Ascending aorta (tissue), 2 donors: Measurements from ENCODE around the gene KCNJ5. TPM values are rescaled to one million over a fixed set of nuclear protein-coding genes. Genes with fewer than 3 reads are reported as not detected.

Source experiments
- DNase-seq, 2 donors: peaks; one replicate each; pipeline ENCODE4 v3.0.0-alpha.2; 2019; ENCODE audit warnings: low spot score in 2 of 2
- H3K27ac ChIP-seq, 2 donors: fragments of 200-600 bp; sonication (generic); one replicate each; pipeline ENCODE4 v1.5.1; 2016 to 2017; ENCODE audit warnings: mild to moderate bottlenecking in 1 of 2
- H3K27me3 ChIP-seq: fragments of 200-600 bp; sonication (generic); one replicate; pipeline ENCODE4 v1.5.1; 2017
- H3K36me3 ChIP-seq, 2 donors: fragments of 200-600 bp; sonication (generic); one replicate each; pipeline ENCODE4 v1.5.1; 2016
- H3K4me1 ChIP-seq, 2 donors: fragments of 200-600 bp; sonication (generic); one replicate each; pipeline ENCODE4 v1.5.1; 2016 to 2017; ENCODE audit warnings: mild to moderate bottlenecking in 1 of 2
- H3K4me3 ChIP-seq, 2 donors: fragments of 200-600 bp; sonication (generic); one replicate each; pipeline ENCODE4 v1.5.1; 2016 to 2017; ENCODE audit warnings: mild to moderate bottlenecking in 1 of 2
- H3K9me3 ChIP-seq, 2 donors: fragments of 200-600 bp; sonication (generic); one replicate each; pipeline ENCODE4 v1.5.1; 2016
- intact Hi-C: fragments of 100-400 bp; cut with DNase I; formaldehyde crosslinking; loops from one replicate; pipeline ENCODE4 v1.15.1; 2023
- total RNA-seq: library from RNA; depleted of rRNA; stranded (reverse); fragments of >200 nt; gene quantifications from one replicate; pipeline ENCODE4 v1.1.0, GENCODE V29; 2016
- TF ChIP-seq, protein P1 (sequence below), 3 experiments: fragments of 200-600 bp in 2 of 3; fragments of 450-650 bp in 1 of 3; sonication (generic) in 2 of 3; IDR thresholded peaks; one replicate each; pipeline ENCODE4 v1.5.1; 2016 to 2019; ENCODE audit warnings: antibody characterized with exemption in 3 of 3, mild to moderate bottlenecking in 1 of 3, moderate library complexity in 1 of 3

KCNJ5 gene
- total RNA-seq, 1 donor from 2014 or later, result 0.53 TPM

DNA sequence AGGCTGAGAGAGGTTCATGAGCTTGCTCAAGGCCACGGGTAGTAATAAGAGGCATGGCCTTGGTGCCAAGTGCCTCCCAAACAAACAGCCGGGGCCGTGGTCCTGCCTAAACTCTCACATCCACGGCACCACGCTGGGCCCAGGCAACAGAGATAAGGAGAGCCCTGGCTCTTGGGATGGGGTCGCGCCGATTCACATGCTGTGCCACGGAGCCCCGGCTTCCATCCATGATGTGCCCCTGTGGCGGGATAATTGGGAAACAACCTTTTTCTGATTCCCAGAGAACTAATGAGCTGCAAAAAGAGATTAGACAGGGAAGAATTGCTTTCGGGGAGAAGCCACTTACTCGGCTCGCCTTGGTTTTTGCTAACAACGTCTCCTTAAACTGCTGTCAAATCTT, 29.5 kb downstream of the KCNJ5 start:
- Histone ChIP-seq H3K27me3 (no peaks in the 10 kb centered on the region), H3K4me3 (no peak overlapping the region), H3K27ac (no peak overlapping the region), H3K36me3 (no peaks in the 10 kb centered on the region), H3K9me3 (no peaks in the 10 kb centered on the region), H3K4me1 (no peaks in the 10 kb centered on the region)
- DNase-seq, result no peak
- intact Hi-C loops, result no loop called here
- TF ChIP-seq, protein P1, sequence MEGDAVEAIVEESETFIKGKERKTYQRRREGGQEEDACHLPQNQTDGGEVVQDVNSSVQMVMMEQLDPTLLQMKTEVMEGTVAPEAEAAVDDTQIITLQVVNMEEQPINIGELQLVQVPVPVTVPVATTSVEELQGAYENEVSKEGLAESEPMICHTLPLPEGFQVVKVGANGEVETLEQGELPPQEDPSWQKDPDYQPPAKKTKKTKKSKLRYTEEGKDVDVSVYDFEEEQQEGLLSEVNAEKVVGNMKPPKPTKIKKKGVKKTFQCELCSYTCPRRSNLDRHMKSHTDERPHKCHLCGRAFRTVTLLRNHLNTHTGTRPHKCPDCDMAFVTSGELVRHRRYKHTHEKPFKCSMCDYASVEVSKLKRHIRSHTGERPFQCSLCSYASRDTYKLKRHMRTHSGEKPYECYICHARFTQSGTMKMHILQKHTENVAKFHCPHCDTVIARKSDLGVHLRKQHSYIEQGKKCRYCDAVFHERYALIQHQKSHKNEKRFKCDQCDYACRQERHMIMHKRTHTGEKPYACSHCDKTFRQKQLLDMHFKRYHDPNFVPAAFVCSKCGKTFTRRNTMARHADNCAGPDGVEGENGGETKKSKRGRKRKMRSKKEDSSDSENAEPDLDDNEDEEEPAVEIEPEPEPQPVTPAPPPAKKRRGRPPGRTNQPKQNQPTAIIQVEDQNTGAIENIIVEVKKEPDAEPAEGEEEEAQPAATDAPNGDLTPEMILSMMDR (IDR thresholded peaks at IDR 0.05), result no peak

DNA sequence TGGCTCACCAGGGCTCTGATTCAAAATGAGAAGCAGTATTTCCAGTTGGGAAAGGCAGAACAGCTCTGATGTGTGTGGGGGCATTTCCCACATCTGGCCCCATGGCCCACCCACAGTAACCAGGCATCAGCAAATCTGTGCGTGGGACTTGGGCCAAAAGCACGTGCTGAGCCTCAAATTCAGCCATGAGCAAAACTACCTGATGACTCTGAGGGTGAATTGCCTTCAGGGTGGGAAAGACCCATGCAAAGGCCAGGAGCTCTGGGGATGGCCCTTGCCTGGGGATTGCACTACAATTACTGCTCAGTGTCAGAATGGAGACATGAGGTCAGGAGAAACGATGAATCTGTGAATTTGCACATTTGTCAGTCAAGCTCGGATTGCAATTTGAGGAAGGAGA, 30.6 kb downstream of the KCNJ5 start:
- TF ChIP-seq, protein P1 (IDR thresholded peaks at IDR 0.05), result no peak
- Histone ChIP-seq H3K9me3 (no peaks in the 10 kb centered on the region), H3K4me1 (no peaks in the 10 kb centered on the region), H3K4me3 (no peak overlapping the region), H3K27me3 (no peaks in the 10 kb centered on the region), H3K27ac (no peak overlapping the region), H3K36me3 (no peaks in the 10 kb centered on the region)
- no peak for DNase-seq
- intact Hi-C loops, result no loop called here

DNA sequence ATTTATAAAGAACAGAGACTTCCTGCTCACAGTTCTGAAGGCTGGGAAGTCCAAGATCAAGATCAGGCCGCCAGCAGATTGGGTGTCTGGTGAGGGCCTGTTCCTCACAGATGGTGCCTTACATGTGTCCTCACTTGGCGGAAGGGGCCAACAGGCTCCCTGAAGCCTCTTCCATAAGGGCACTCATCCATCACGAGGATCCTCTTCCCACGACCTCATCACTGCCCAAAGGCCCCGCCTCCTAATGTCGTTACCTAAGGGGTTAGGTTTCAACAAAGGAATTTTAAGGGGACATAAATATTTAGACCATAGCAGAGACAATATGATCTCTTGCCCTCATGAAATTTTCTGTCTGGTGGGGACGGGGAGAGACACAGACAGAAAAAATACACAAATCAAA, 32.9 kb downstream of the KCNJ5 start:
- DNase-seq, result no peak
- TF ChIP-seq, protein P1 (IDR thresholded peaks at IDR 0.05), result no peak
- intact Hi-C loops, result no loop called here
- Histone ChIP-seq H3K4me3 (no peak overlapping the region), H3K9me3 (no peaks in the 10 kb centered on the region), H3K4me1 (no peaks in the 10 kb centered on the region), H3K36me3 (no peaks in the 10 kb centered on the region), H3K27me3 (no peaks in the 10 kb centered on the region), H3K27ac (no peak overlapping the region)

- Histone ChIP-seq H3K4me1 (no peaks in the 10 kb centered on the region), H3K9me3 (no peaks in the 10 kb centered on the region), H3K27me3 (no peaks in the 10 kb centered on the region), H3K27ac (no peak overlapping the region), H3K36me3 (no peaks in the 10 kb centered on the region), H3K4me3 (no peak overlapping the region)
- intact Hi-C loops, result no loop called here
- TF ChIP-seq, protein P1 (IDR thresholded peaks at IDR 0.05), result no peak
- DNase-seq, result no peak
Measured at GRCh38 chr11:128924510-128925249, 33.5 kb downstream of the KCNJ5 start.

DNA sequence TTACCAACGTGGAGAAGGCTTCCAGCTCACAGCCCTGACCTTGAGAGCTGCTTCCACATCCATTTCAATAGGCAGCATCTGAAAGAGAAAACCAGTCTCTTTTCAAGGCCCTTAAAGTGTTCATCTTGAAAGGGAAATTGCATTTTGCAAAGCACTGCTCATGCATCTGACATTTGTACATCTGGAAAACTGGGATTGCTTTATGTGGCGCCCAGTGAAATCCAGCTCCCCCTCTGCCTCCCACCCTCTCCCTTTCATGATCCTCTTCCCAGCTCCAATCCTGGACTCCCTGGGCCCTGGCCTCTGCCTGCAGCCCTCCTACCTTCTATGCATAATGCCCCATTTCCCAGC, 34.1 kb downstream of the KCNJ5 start:
- no peak for DNase-seq
- Histone ChIP-seq H3K36me3 (no peaks in the 10 kb centered on the region), H3K27me3 (no peaks in the 10 kb centered on the region), H3K4me3 (no peak overlapping the region), H3K27ac (no peak overlapping the region), H3K4me1 (no peaks in the 10 kb centered on the region), H3K9me3 (no peaks in the 10 kb centered on the region)
- intact Hi-C loops, result no loop called here
- TF ChIP-seq, protein P1 (IDR thresholded peaks at IDR 0.05), result no peak

DNA sequence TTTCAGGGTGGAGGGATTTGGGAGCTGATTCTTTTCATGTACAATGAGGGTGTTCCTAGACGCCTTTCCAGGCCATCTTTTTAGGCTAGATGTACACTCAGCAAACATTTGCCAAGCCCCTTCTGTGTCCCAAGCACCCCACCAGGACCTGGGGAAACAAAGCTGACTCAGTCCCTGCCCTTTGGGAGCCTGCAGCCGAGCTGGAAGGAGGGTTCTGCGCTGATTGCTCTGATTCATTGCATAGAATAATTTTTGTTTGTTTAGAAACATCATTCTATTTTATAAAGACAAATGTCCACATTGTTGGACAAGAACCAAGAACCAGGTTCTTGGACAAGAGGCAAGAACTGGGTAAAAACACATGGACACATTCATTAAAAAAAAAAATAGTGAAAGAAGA, 34.8 kb downstream of the KCNJ5 start:
- Histone ChIP-seq H3K9me3 (no peaks in the 10 kb centered on the region), H3K36me3 (no peaks in the 10 kb centered on the region), H3K27ac (no peak overlapping the region), H3K4me3 (no peak overlapping the region), H3K27me3 (no peaks in the 10 kb centered on the region), H3K4me1 (no peaks in the 10 kb centered on the region)
- TF ChIP-seq, protein P1 (IDR thresholded peaks at IDR 0.05), result no peak
- intact Hi-C loops, result no loop called here
- no peak for DNase-seq
